ENCODE measurements around the gene ADCY5. TPM values are rescaled to one million over a fixed set of nuclear protein-coding genes. Genes with fewer than 3 reads are reported as not detected.

The ADCY5 gene
- polyA plus RNA-seq, 3 donors = not detected

- Histone ChIP-seq H3K9me3 (replicated peaks in 1 of 2; ENCODE audit: control insufficient read depth in 1 of 2, insufficient read depth in 1 of 2, low read length in 2 of 2) (no peaks in the 10 kb centered on the region), H3K4me2 (replicated peaks; ENCODE audit: extremely low read depth, low read length, poor library complexity, severe bottlenecking) (no peak overlapping the region), H3K79me2 (ENCODE audit: insufficient read depth, low read length) (no peaks in the 10 kb centered on the region), H3K9ac (ENCODE audit: insufficient read depth, low read length, poor library complexity, severe bottlenecking) (no peak overlapping the region), H3K4me3 (replicated peaks in 1 of 3; ENCODE audit: low read depth in 2 of 3, low read length in 3 of 3) (no peak overlapping the region), H3K27ac (ENCODE audit: low read depth in 1 of 2, low read length in 2 of 2) (no peak overlapping the region), H3K27me3 (ENCODE audit: control insufficient read depth in 2 of 2, insufficient read depth in 2 of 2, low read length in 2 of 2) (no peaks in the 10 kb centered on the region), H3K36me3 (replicated peaks in 1 of 2; ENCODE audit: control insufficient read depth in 1 of 2, insufficient read depth in 2 of 2, low read length in 2 of 2) (no peaks in the 10 kb centered on the region), H2AFZ (ENCODE audit: insufficient read depth, low read depth, low read length, poor library complexity, severe bottlenecking) (no peak overlapping the region), H4K20me1 (ENCODE audit: insufficient read depth, low read length) (no peaks in the 10 kb centered on the region), H3K4me1 (ENCODE audit: control insufficient read depth in 1 of 2, insufficient read depth in 2 of 2, low read length in 2 of 2) (no peaks in the 10 kb centered on the region)
- DNase-seq = no peak
- no peaks in the 10 kb centered on the region for H3K4me1 Mint-ChIP-seq
- H3K9me3 Mint-ChIP-seq = no peaks in the 10 kb centered on the region
- TF ChIP-seq CTCF (IDR thresholded peaks at IDR 0.05) = no peak
- 84% methylated on average over 8 of the region's 10 CpGs for WGBS (ENCODE audit: insufficient coverage)
- peaks cover 7 to 18% (median 17%) of the 10 kb centered on the region in 3 donors for H3K27me3 Mint-ChIP-seq (ENCODE audit: low read depth in 3 of 3)
- H3K4me3 Mint-ChIP-seq = no peak overlapping the region
- H3K27ac Mint-ChIP-seq = no peak overlapping the region
- intact Hi-C loops (cut with micrococcal nuclease) = no loop called here
- H3K36me3 Mint-ChIP-seq = no peaks in the 10 kb centered on the region
Measured at GRCh38 chr3:123319760-123320159, 129.1 kb downstream of the ADCY5 start.

- 94% methylated on average over 3 of the region's 3 CpGs for WGBS (ENCODE audit: insufficient coverage)
- TF ChIP-seq CTCF (IDR thresholded peaks at IDR 0.05) = no peak
- Histone ChIP-seq H3K9ac (ENCODE audit: insufficient read depth, low read length, poor library complexity, severe bottlenecking) (no peak overlapping the region), H3K36me3 (replicated peaks in 1 of 2; ENCODE audit: control insufficient read depth in 1 of 2, insufficient read depth in 2 of 2, low read length in 2 of 2) (no peaks in the 10 kb centered on the region), H3K79me2 (ENCODE audit: insufficient read depth, low read length) (no peaks in the 10 kb centered on the region), H3K4me1 (ENCODE audit: control insufficient read depth in 1 of 2, insufficient read depth in 2 of 2, low read length in 2 of 2) (no peaks in the 10 kb centered on the region), H4K20me1 (ENCODE audit: insufficient read depth, low read length) (no peaks in the 10 kb centered on the region), H3K27ac (ENCODE audit: low read depth in 1 of 2, low read length in 2 of 2) (no peak overlapping the region), H3K27me3 (ENCODE audit: control insufficient read depth in 2 of 2, insufficient read depth in 2 of 2, low read length in 2 of 2) (no peaks in the 10 kb centered on the region), H3K9me3 (replicated peaks in 1 of 2; ENCODE audit: control insufficient read depth in 1 of 2, insufficient read depth in 1 of 2, low read length in 2 of 2) (no peaks in the 10 kb centered on the region), H2AFZ (ENCODE audit: insufficient read depth, low read depth, low read length, poor library complexity, severe bottlenecking) (no peak overlapping the region), H3K4me2 (replicated peaks; ENCODE audit: extremely low read depth, low read length, poor library complexity, severe bottlenecking) (no peak overlapping the region), H3K4me3 (replicated peaks in 1 of 3; ENCODE audit: low read depth in 2 of 3, low read length in 3 of 3) (no peak overlapping the region)
- intact Hi-C loops (cut with micrococcal nuclease) = no loop called here
- H3K36me3 Mint-ChIP-seq = no peaks in the 10 kb centered on the region
- H3K4me1 Mint-ChIP-seq = no peaks in the 10 kb centered on the region
- no peak for DNase-seq
- no peaks in the 10 kb centered on the region for H3K9me3 Mint-ChIP-seq
- no peak overlapping the region for H3K27ac Mint-ChIP-seq
- H3K27me3 Mint-ChIP-seq (ENCODE audit: low read depth in 3 of 3) = peaks cover 9 to 21% (median 18%) of the 10 kb centered on the region in 3 donors
- no peak overlapping the region for H3K4me3 Mint-ChIP-seq
Measured at GRCh38 chr3:123318374-123318773, 130.5 kb downstream of the ADCY5 start.

Measured in CD14-positive monocyte (primary cell).